Esophagus squamous epithelium (tissue), 4 donors: ENCODE results near the gene TNFRSF4.

ENCODE experiments used
- CTCF ChIP-seq, 6 experiments: fragments of 450-650 bp in 4 of 6; fragments of 200-600 bp in 2 of 6; sonication (generic) in 2 of 6; IDR thresholded peaks; one replicate each; pipeline ENCODE4 v1.5.1; 2016 to 2019; ENCODE audit warnings: antibody characterized with exemption in 6 of 6, mild to moderate bottlenecking in 4 of 6, moderate library complexity in 4 of 6
- POLR2A ChIP-seq, 4 donors: fragments of 450-650 bp; IDR thresholded peaks; one replicate each; pipeline ENCODE4 v1.6.1; 2017; ENCODE audit warnings: antibody characterized with exemption in 4 of 4, mild to moderate bottlenecking in 4 of 4, moderate library complexity in 3 of 4

- peak in 2 of 6 experiments; percentile 6 to 7 for TF ChIP-seq CTCF (IDR thresholded peaks at IDR 0.05)
- peak in 2 of 4 donors; percentile 44 to 77 for TF ChIP-seq POLR2A (IDR thresholded peaks at IDR 0.05)
Measured at GRCh38 chr1:1231400-1232207, 17.7 kb upstream of the TNFRSF4 start, which contains the start of gene SDF4.
